Subcutaneous abdominal adipose tissue (tissue), 5 donors: ENCODE data around the gene ZNF419.
"Not testable (repeated sequence)": the region's sequence is repeated elsewhere in the genome, so short reads cannot be mapped to it uniquely, and the experiment has no call there.

ENCODE experiments used
- H3K27ac ChIP-seq: one replicate; pipeline ENCODE4 v1.7.0; 2013; ENCODE audit warnings: low read depth, mild to moderate bottlenecking, inconsistent platforms, low read length, moderate library complexity
- H3K27me3 ChIP-seq, 5 donors: one replicate each; pipeline ENCODE4 v1.7.0; 2013; ENCODE audit warnings: low read length in 5 of 5, inconsistent platforms in 1 of 5; ENCODE audit not compliant: control insufficient read depth in 5 of 5, insufficient read depth in 4 of 5
- H3K36me3 ChIP-seq, 5 donors: one replicate each; pipeline ENCODE4 v1.7.0; 2013; ENCODE audit warnings: low read length in 5 of 5; ENCODE audit not compliant: control insufficient read depth in 5 of 5, insufficient read depth in 5 of 5
- H3K4me1 ChIP-seq, 5 donors: one replicate each; pipeline ENCODE4 v1.7.0; 2013; ENCODE audit warnings: low read length in 5 of 5, mild to moderate bottlenecking in 3 of 5, moderate library complexity in 1 of 5; ENCODE audit not compliant: control insufficient read depth in 5 of 5, insufficient read depth in 5 of 5
- H3K4me3 ChIP-seq, 5 donors: one replicate each; pipeline ENCODE4 v1.7.0; 2013; ENCODE audit warnings: low read length in 5 of 5, low read depth in 1 of 5
- H3K9ac ChIP-seq, 5 donors: one replicate each; pipeline ENCODE4 v1.7.0; 2013; ENCODE audit warnings: low read length in 5 of 5, mild to moderate bottlenecking in 4 of 5, moderate library complexity in 3 of 5
- H3K9me3 ChIP-seq, 5 donors: one replicate each; pipeline ENCODE4 v1.7.0; 2013; ENCODE audit warnings: low read length in 5 of 5; ENCODE audit not compliant: control insufficient read depth in 5 of 5
- donor health status: healthy.
- donor health status: healthy.
- donor health status: healthy.
- donor health status: healthy.
- donor health status: healthy.

The ZNF419 gene

DNA sequence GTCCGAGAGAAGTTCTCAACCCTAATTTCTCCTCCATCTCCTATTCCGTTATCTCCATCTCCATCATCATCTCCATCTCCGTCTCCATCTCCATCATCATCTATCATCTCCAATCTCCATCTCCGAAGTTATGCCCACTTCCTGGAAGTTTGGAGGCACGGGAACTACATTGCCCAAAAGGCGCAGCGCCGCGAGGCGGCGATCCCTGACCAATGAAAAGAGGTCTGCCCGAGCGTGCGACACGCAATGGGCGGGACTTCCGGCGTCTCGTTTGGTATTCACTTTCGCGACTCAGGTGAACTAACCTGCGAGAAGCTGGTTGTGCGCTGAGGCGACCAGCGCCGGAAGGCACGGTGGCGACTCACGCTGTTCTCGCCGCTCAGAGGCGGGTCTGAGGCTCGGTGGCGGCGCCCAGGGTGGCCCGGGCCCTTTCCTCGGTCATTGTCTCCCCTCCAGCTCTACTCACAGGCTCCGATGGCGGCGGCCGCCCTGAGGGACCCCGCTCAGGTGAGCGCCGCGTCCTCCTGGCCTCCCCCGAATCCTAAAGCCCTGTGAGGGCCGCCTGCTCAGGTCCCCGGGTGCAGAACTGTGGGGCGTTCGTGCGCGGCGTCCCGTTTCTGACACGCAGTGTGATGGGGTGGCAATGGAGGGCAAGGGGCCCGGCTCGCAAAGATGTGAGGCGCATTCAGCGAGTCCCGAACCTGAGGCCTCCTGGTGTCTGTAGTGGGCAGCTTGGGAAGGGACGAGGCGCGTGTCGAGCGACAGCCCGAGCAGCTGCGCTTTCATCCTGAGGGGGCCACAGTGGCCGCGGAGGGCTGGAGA is at the start of gene ZNF419:
TSS of gene ZNF419 (plus strand) at position 274 of the 822 bp plus-strand sequence. CDS start at position 475, 201 bp downstream.
- peaks cover 0 to 20% (median 15%) of the 10 kb centered on the region in 5 donors for H3K36me3 ChIP-seq
- peak within 1 kb of the TSS; percentile 44 to 98 (median 95) for H3K4me3 ChIP-seq
- H3K27me3 ChIP-seq, H3K9me3 ChIP-seq, H3K4me1 ChIP-seq: not testable (repeated sequence)
- H3K27ac ChIP-seq, result peak within 1 kb of the TSS; percentile 46
- peak within 1 kb of the TSS; percentile 56 to 93 (median 90) for H3K9ac ChIP-seq

DNA sequence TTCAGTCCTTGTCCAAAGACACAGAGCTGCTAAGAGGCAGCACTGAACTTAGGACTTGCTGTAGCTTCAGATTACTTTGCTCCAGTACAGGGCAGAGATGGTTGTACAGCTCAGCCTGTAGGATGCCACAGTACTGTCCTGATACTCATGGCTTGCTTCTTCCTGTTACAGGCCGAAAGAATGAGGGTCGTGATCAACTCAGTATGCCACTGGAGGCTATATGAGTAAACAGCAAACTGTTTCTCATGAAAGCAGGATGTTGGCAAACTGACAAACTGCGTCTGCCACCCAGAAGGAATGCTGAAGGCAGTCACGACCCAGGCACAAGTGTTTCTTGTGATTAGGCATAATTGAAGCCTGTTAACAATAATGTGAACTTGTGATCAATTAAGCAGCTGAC is 49.6 kb upstream of the ZNF419 start:
- Histone ChIP-seq H3K27me3 (no peaks in the 10 kb centered on the region), H3K4me3 (no peak overlapping the region), H3K9me3 (peaks cover 4 to 34% (median 12%) of the 10 kb centered on the region in 5 donors), H3K9ac (no peak overlapping the region), H3K4me1 (peaks cover 4 to 22% (median 19%) of the 10 kb centered on the region in 5 donors), H3K36me3 (peaks cover 0 to 24% (median 15%) of the 10 kb centered on the region in 5 donors), H3K27ac (no peak overlapping the region)

DNA sequence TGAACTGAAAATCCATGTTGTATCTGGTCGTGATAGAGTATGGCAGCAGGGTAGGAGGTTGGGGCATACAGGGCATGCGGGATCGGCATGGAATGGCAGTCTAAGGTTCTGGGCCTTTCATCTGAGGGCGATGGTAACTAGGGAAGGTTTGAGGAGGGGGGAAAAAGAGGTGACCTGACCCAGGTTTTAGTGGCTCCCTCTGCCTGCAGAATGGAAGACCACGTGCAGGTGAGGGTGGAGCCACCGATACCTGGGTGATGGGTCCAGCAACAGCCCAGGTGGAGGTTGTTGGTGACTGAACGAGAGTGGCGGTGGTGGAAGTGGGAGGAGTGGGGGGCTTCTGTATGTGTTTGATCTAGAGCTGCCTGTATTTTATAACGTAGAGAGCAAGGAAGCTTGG is 48.6 kb upstream of the ZNF419 start:
- H3K4me3 ChIP-seq, result peak overlapping the region in 1 of 5 donors; percentile 15
- H3K9me3 ChIP-seq, result peaks cover 14 to 44% (median 21%) of the 10 kb centered on the region in 5 donors
- H3K27ac ChIP-seq, result no peak overlapping the region
- H3K4me1 ChIP-seq, result peaks cover 5 to 22% (median 19%) of the 10 kb centered on the region in 5 donors
- H3K36me3 ChIP-seq, result peaks cover 3 to 34% (median 25%) of the 10 kb centered on the region in 5 donors
- no peak overlapping the region for H3K9ac ChIP-seq
- H3K27me3 ChIP-seq, result no peaks in the 10 kb centered on the region

DNA sequence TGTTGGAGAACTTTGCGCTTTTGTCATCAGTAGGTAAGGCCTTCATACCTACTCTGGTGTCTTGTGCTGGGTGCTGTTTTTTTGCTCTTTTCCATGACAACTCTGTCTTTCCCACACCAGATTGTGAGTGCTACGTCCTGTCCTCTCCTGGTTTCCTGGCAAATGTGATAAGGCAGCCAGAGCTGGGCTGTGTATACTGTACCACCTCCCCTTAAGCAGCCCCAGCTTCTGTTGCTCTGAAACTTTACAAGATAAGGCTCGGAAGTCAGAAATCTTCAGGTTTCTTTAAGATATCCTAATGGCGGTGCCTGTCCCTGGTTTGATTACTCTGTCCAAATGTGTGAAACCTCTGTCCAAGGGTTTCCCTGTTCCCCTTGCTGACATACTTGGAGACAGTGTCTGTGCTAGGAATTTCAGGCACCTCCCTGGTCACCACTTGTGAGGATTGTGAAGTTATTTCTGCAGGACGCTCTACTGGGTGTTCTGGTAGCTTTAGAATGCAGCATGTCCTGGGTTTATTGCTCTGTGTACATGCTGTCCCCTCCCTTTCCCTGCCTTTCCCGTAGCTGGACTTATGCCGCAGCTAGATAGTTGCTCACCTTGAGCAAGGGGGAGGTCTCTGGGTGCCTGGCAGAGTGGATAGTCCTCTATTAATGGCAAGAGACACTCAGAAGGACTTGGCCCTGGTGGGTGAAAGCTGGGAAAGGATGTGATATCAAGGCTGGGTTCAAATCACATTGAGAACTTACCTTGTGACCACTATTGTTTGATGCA is 45.4 kb upstream of the ZNF419 start:
- no peaks in the 10 kb centered on the region for H3K27me3 ChIP-seq
- peaks cover 0 to 9% (median 0%) of the 10 kb centered on the region in 5 donors for H3K4me1 ChIP-seq
- peaks cover 15 to 49% (median 37%) of the 10 kb centered on the region in 5 donors for H3K36me3 ChIP-seq
- H3K9me3 ChIP-seq, result peaks cover 25 to 73% (median 39%) of the 10 kb centered on the region in 5 donors
- H3K4me3 ChIP-seq, result peak overlapping the region in 2 of 5 donors; percentile 31 to 54
- no peak overlapping the region for H3K9ac ChIP-seq
- no peak overlapping the region for H3K27ac ChIP-seq

DNA sequence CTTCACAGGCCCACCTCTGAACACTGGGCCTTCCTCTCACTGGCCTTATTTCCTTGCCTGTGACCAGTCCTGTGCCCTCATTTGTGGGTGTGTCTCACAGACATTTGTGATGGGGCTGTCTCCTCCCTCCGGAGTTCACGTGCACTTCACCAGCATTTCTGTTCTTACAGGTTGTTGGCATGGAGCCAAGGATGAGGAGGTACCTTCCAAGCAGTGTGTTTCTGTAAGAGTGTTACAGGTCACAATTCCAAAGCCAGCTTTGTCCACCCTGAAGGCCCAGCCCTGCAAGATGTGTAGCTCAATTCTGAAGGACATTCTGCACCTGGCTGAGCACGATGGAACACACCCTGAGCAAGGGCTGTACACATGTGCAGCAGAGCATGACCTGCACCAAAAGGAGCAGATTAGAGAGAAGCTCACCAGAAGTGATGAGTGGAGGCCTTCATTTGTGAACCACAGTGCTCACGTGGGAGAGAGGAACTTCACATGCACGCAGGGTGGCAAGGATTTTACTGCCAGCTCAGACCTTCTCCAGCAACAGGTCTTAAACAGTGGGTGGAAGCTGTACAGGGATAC is 44.3 kb upstream of the ZNF419 start:
- peaks cover 15 to 43% (median 34%) of the 10 kb centered on the region in 5 donors for H3K36me3 ChIP-seq
- no peak overlapping the region for H3K27ac ChIP-seq
- no peak overlapping the region for H3K9ac ChIP-seq
- H3K9me3 ChIP-seq, result peaks cover 28 to 77% (median 41%) of the 10 kb centered on the region in 5 donors
- H3K4me1 ChIP-seq, result peaks cover 0 to 9% (median 0%) of the 10 kb centered on the region in 5 donors
- no peaks in the 10 kb centered on the region for H3K27me3 ChIP-seq
- H3K4me3 ChIP-seq, result peak overlapping the region in 4 of 5 donors; percentile 25 to 54 (median 32)

DNA sequence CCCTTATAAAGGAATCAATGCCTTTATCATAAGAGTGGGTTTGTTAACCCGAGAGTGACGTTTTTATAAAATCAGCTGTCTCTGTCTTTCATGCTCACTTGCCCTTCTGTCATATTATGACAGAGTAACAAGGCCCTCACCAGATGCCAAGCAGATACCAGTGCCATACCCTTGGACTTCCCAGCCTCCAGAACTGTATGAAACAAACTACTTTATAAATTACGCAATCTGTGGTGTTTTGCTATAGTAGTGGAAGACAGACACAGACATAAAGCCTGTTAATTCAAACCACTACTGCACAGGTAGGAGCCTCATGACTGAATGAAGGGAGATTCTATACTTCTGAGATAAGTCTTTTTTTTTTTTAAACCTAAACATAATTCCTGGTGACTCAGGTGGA is 35.2 kb upstream of the ZNF419 start:
- peaks cover 20 to 49% (median 26%) of the 10 kb centered on the region in 5 donors for H3K9me3 ChIP-seq
- peaks cover 0 to 4% (median 0%) of the 10 kb centered on the region in 5 donors for H3K36me3 ChIP-seq
- H3K4me3 ChIP-seq, result peak overlapping the region in 1 of 5 donors; percentile 22
- no peak overlapping the region for H3K9ac ChIP-seq
- no peaks in the 10 kb centered on the region for H3K27me3 ChIP-seq
- no peaks in the 10 kb centered on the region for H3K4me1 ChIP-seq
- H3K27ac ChIP-seq, result no peak overlapping the region

DNA sequence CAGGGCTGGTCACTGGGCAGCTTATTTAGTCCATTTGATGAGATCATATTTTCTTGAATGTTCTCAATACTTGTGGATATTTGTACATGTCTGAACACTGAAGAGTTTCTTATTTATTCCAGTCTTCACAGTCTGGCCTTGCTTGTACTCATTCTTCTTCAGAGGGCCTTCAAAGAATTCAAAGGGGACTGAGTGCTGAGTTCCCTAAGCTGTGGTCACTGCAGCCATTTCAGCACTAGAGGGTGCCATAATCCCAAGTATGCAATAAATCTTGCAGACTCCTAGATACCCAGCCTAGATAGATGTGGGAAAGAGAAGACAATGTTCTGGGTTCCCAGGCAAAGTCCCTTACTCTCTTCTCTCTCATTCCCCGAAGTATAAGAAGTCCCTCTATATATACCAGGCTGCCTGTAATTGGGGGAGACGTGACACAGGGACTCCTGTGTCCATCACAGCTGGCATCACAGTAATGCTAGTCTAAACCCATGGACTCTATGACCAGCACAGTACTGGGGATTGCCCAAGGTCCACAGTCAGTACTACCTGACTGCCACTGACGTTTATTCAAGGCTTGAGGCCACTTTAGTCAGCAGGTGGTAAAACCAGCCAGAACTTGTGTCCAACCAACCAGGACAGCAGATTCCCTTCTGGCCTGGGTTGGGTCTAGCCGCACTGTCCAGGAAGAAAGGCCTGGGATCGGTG is 21.7 kb upstream of the ZNF419 start:
- H3K9ac ChIP-seq, result no peak overlapping the region
- peaks cover 33 to 80% (median 57%) of the 10 kb centered on the region in 5 donors for H3K9me3 ChIP-seq
- no peaks in the 10 kb centered on the region for H3K27me3 ChIP-seq
- H3K36me3 ChIP-seq, result peaks cover 4 to 10% (median 7%) of the 10 kb centered on the region in 5 donors
- no peaks in the 10 kb centered on the region for H3K4me1 ChIP-seq
- H3K4me3 ChIP-seq, result peak overlapping the region; percentile 12 to 61 (median 34)
- no peak overlapping the region for H3K27ac ChIP-seq

DNA sequence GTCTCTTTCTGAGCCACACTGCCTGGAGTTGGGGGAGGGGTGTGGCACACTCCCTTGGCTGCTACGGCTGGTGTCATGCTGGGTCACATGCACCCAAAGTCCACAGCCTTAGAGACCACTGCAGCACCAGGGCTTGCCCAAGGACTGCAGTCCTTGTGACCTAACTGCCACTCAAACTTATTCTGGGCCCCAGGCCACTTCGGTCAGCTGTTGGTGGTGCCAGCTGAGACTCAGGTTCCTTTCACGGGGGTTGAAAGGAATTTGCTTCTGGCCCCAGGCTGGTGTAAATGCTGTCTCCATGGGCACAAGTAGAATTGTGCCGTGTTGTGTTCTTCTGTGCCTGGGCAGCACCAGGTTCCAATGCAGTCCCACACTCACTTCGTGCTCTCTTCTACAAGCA is 21.1 kb upstream of the ZNF419 start:
- H3K27me3 ChIP-seq, result no peaks in the 10 kb centered on the region
- no peak overlapping the region for H3K9ac ChIP-seq
- H3K4me3 ChIP-seq, result peak overlapping the region; percentile 28 to 61 (median 45)
- peaks cover 4 to 14% (median 7%) of the 10 kb centered on the region in 5 donors for H3K36me3 ChIP-seq
- no peaks in the 10 kb centered on the region for H3K4me1 ChIP-seq
- H3K9me3 ChIP-seq, result peaks cover 39 to 80% (median 61%) of the 10 kb centered on the region in 5 donors
- no peak overlapping the region for H3K27ac ChIP-seq

DNA sequence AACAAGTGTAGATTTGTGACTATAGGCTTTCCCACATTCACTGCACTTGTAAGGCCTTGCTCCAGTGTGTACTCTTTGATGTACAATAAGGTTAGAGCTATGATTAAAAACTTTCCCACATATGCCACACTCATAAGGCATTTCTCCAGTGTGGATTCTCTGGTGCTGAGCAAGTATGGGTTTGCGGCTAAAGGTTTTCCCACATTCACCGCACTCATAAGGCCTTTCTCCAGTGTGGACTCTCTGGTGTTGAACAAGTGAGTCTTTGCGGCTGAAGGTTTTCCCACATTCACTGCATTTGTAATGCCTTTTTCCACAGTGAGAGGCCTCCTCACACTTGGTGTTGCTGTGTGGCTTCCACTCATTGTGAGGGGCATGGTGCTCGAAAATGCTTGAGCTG is 13.9 kb upstream of the ZNF419 start:
- peak overlapping the region; percentile 33 to 95 (median 91) for H3K4me3 ChIP-seq
- peaks cover 3 to 20% (median 15%) of the 10 kb centered on the region in 5 donors for H3K4me1 ChIP-seq
- peaks cover 70 to 82% (median 80%) of the 10 kb centered on the region in 5 donors for H3K9me3 ChIP-seq
- H3K27me3 ChIP-seq, result no peaks in the 10 kb centered on the region
- no peak overlapping the region for H3K9ac ChIP-seq
- H3K36me3 ChIP-seq, result peaks cover 33 to 50% (median 37%) of the 10 kb centered on the region in 5 donors
- no peak overlapping the region for H3K27ac ChIP-seq
